ENCODE data around the gene CYLC2. TPM values are rescaled to one million over a fixed set of nuclear protein-coding genes. Genes with fewer than 3 reads are reported as not detected.

The CYLC2 gene
- total RNA-seq: not detected
- polyA plus RNA-seq: not detected
- total RNA-seq: 0 reads per million in 6 experiments

- no peaks in the 10 kb centered on the region for H3K36me3 Mint-ChIP-seq
- no peaks in the 10 kb centered on the region for H3K4me1 Mint-ChIP-seq
- H3K27ac Mint-ChIP-seq: no peak within 1 kb of the TSS
- no peak for DNase-seq
- H3K4me3 Mint-ChIP-seq: no peak within 1 kb of the TSS
- H3K9me3 Mint-ChIP-seq: peaks cover 0 to 2% (median 0%) of the 10 kb centered on the region in 9 donors
- POLR2A ChIA-PET: no interaction called here
- ATAC-seq: no peak
- H3K27me3 Mint-ChIP-seq: no peaks in the 10 kb centered on the region
These were observed at the start of gene CYLC2 for GRCh38 chr9:102995033-102995432. CYLC2 (plus strand) TSS chr9:102995333; CDS start chr9:102995381, 48 bp downstream.

GRCh38 chr9:102950346-102950745, 44.8 kb upstream of the CYLC2 start:
- no peak overlapping the region for H3K27ac Mint-ChIP-seq
- no peaks in the 10 kb centered on the region for H3K4me1 Mint-ChIP-seq
- H3K4me3 Mint-ChIP-seq: no peak overlapping the region
- H3K9me3 Mint-ChIP-seq: peaks cover 0 to 16% (median 4%) of the 10 kb centered on the region in 9 donors
- H3K36me3 Mint-ChIP-seq: peaks cover 0 to 4% (median 0%) of the 10 kb centered on the region in 3 donors
- no peaks in the 10 kb centered on the region for H3K27me3 Mint-ChIP-seq
- POLR2A ChIA-PET: no interaction called here
- DNase-seq: no peak
- no peak for ATAC-seq

- Mint-ChIP-seq H3K27me3 (no peaks in the 10 kb centered on the region), H3K27ac (no peak overlapping the region), H3K36me3 (peaks cover 0 to 24% (median 0%) of the 10 kb centered on the region in 3 donors), H3K4me3 (no peak overlapping the region), H3K4me1 (no peaks in the 10 kb centered on the region), H3K9me3 (peaks cover 0 to 36% (median 24%) of the 10 kb centered on the region in 9 donors)
- POLR2A ChIA-PET: no interaction called here
- DNase-seq (no peak), ATAC-seq (no peak)
These were observed 28.1 kb upstream of the CYLC2 start for GRCh38 chr9:102966999-102967398.

GRCh38 chr9:102967979-102968378, 27.2 kb upstream of the CYLC2 start:
- H3K9me3 Mint-ChIP-seq: peaks cover 0 to 37% (median 24%) of the 10 kb centered on the region in 9 donors
- no peaks in the 10 kb centered on the region for H3K4me1 Mint-ChIP-seq
- no peak overlapping the region for H3K27ac Mint-ChIP-seq
- ATAC-seq (no peak), DNase-seq (no peak)
- H3K27me3 Mint-ChIP-seq: no peaks in the 10 kb centered on the region
- peaks cover 0 to 24% (median 0%) of the 10 kb centered on the region in 3 donors for H3K36me3 Mint-ChIP-seq
- no peak overlapping the region for H3K4me3 Mint-ChIP-seq
- POLR2A ChIA-PET: no interaction called here

- ATAC-seq (no peak), DNase-seq (no peak)
- H3K9me3 Mint-ChIP-seq: peaks cover 0 to 54% (median 29%) of the 10 kb centered on the region in 9 donors
- no peak overlapping the region for H3K4me3 Mint-ChIP-seq
- peaks cover 0 to 24% (median 0%) of the 10 kb centered on the region in 3 donors for H3K36me3 Mint-ChIP-seq
- no peak overlapping the region for H3K27ac Mint-ChIP-seq
- POLR2A ChIA-PET: no interaction called here
- H3K27me3 Mint-ChIP-seq: no peaks in the 10 kb centered on the region
- H3K4me1 Mint-ChIP-seq: no peaks in the 10 kb centered on the region
These were observed 22.4 kb upstream of the CYLC2 start for GRCh38 chr9:102972780-102973179.

GRCh38 chr9:102974530-102974929, 20.6 kb upstream of the CYLC2 start:
- POLR2A ChIA-PET: no interaction called here
- no peak overlapping the region for H3K27ac Mint-ChIP-seq
- H3K27me3 Mint-ChIP-seq: no peaks in the 10 kb centered on the region
- ATAC-seq (no peak), DNase-seq (no peak)
- H3K36me3 Mint-ChIP-seq: peaks cover 0 to 14% (median 0%) of the 10 kb centered on the region in 3 donors
- H3K9me3 Mint-ChIP-seq: peaks cover 0 to 43% (median 18%) of the 10 kb centered on the region in 9 donors
- H3K4me3 Mint-ChIP-seq: no peak overlapping the region
- no peaks in the 10 kb centered on the region for H3K4me1 Mint-ChIP-seq

- H3K36me3 Mint-ChIP-seq: peaks cover 0 to 11% (median 0%) of the 10 kb centered on the region in 3 donors
- H3K27ac Mint-ChIP-seq: no peak overlapping the region
- no peaks in the 10 kb centered on the region for H3K27me3 Mint-ChIP-seq
- ATAC-seq: no peak
- no peak overlapping the region for H3K4me3 Mint-ChIP-seq
- POLR2A ChIA-PET: no interaction called here
- no peak for DNase-seq
- peaks cover 0 to 35% (median 16%) of the 10 kb centered on the region in 9 donors for H3K9me3 Mint-ChIP-seq
- no peaks in the 10 kb centered on the region for H3K4me1 Mint-ChIP-seq
These were observed 19.9 kb upstream of the CYLC2 start for GRCh38 chr9:102975251-102975650.

- no peak for DNase-seq
- no peak for ATAC-seq
- H3K4me1 Mint-ChIP-seq: no peaks in the 10 kb centered on the region
- H3K27ac Mint-ChIP-seq: peak overlapping the region in 1 of 10 donors; percentile 18
- H3K9me3 Mint-ChIP-seq: peaks cover 0 to 22% (median 7%) of the 10 kb centered on the region in 9 donors
- POLR2A ChIA-PET: no interaction called here
- H3K27me3 Mint-ChIP-seq: no peaks in the 10 kb centered on the region
- no peak overlapping the region for H3K4me3 Mint-ChIP-seq
- H3K36me3 Mint-ChIP-seq: no peaks in the 10 kb centered on the region
These were observed 9.8 kb upstream of the CYLC2 start for GRCh38 chr9:102985162-102985895.

GRCh38 chr9:102986425-102986824, 8.7 kb upstream of the CYLC2 start:
- Mint-ChIP-seq H3K4me1 (no peaks in the 10 kb centered on the region), H3K27ac (no peak overlapping the region), H3K9me3 (peaks cover 0 to 22% (median 7%) of the 10 kb centered on the region in 9 donors), H3K36me3 (no peaks in the 10 kb centered on the region), H3K4me3 (no peak overlapping the region), H3K27me3 (no peaks in the 10 kb centered on the region)
- ATAC-seq (no peak), DNase-seq (no peak)
- POLR2A ChIA-PET: no interaction called here

- peaks cover 0 to 11% (median 4%) of the 10 kb centered on the region in 9 donors for H3K9me3 Mint-ChIP-seq
- no peak overlapping the region for H3K27ac Mint-ChIP-seq
- no peak for DNase-seq
- POLR2A ChIA-PET: no interaction called here
- no peak for ATAC-seq
- no peaks in the 10 kb centered on the region for H3K4me1 Mint-ChIP-seq
- no peak overlapping the region for H3K4me3 Mint-ChIP-seq
- no peaks in the 10 kb centered on the region for H3K36me3 Mint-ChIP-seq
- H3K27me3 Mint-ChIP-seq: no peaks in the 10 kb centered on the region
These were observed 8.6 kb downstream of the CYLC2 start for GRCh38 chr9:103003689-103004088.

- peaks cover 0 to 10% (median 0%) of the 10 kb centered on the region in 9 donors for H3K9me3 Mint-ChIP-seq
- H3K27me3 Mint-ChIP-seq: no peaks in the 10 kb centered on the region
- H3K27ac Mint-ChIP-seq: no peak overlapping the region
- no peak for ATAC-seq
- POLR2A ChIA-PET: no interaction called here
- H3K36me3 Mint-ChIP-seq: no peaks in the 10 kb centered on the region
- no peaks in the 10 kb centered on the region for H3K4me1 Mint-ChIP-seq
- H3K4me3 Mint-ChIP-seq: no peak overlapping the region
- no peak for DNase-seq
These were observed 19.1 kb downstream of the CYLC2 start for GRCh38 chr9:103014242-103014641.

- POLR2A ChIA-PET: no interaction called here
- Mint-ChIP-seq H3K4me1 (no peaks in the 10 kb centered on the region), H3K27ac (no peak overlapping the region), H3K27me3 (peaks cover 0 to 2% (median 0%) of the 10 kb centered on the region in 5 donors), H3K36me3 (no peaks in the 10 kb centered on the region), H3K9me3 (peaks cover 0 to 21% (median 6%) of the 10 kb centered on the region in 9 donors), H3K4me3 (no peak overlapping the region)
- ATAC-seq (no peak), DNase-seq (no peak)
These were observed 30.7 kb downstream of the CYLC2 start for GRCh38 chr9:103025796-103026195.

DNA sequence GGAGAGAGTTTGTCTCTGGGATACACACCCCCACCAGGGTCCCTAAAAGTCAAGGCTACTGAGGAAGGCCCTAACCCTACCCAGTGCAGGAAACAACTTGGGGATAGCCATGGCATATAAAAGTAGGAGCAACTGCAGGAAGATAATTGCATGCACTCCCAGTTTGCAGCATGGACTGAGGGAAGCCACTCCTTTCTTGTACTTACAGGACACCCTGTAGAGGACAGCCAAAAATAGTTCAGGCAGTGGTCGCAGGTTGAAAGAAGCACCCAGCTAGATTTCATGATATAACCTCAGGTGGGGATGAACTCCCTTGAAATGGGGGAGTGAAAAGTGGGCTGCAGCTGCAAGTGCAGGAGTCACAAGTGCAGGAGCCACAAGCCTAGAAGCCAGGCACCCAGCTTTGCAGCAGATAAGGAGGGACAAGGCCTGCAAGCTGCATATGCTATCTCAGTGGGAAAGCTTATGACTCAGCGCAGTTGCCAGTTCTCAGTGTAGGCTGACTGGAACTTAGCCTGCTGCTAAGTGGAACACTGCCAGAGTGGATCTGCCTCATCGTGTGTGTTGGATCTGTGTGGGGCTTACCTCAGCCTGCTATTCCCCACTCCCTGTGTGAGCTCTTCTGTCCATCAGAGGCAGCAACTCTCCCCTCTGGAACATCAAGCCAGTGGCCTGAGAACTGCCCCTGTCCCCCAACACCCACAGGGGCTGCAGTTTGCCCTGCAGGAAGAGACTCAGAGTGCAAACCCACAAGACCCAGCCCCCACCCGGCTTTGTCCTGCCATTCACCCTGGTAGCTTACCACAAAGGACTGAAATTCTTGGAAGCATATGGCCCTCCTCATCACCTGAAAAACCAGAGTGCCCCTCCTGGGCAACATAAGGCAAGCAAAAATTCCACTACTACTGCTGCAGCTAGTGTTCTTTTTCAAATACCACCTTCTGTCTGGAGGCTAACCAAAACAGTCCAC, 42.7 kb downstream of the CYLC2 start:
- POLR2A ChIA-PET: no interaction called here
- Mint-ChIP-seq H3K27ac (no peak overlapping the region), H3K27me3 (no peaks in the 10 kb centered on the region), H3K36me3 (no peaks in the 10 kb centered on the region), H3K9me3 (peaks cover 2 to 23% (median 9%) of the 10 kb centered on the region in 9 donors), H3K4me3 (no peak overlapping the region), H3K4me1 (no peaks in the 10 kb centered on the region)
- ATAC-seq (no peak), DNase-seq (peak in 1 of 10 donors; percentile 53)

All from naive thymus-derived CD8-positive, alpha-beta T cell (primary cell).